HepG2 (cell line): ENCODE data around the gene XPNPEP3. TPM values are rescaled to one million over a fixed set of nuclear protein-coding genes. Genes with fewer than 3 reads are reported as not detected.

Source experiments
- AGO1 ChIP-seq: fragments of 200-400 bp; formaldehyde crosslinking; IDR thresholded peaks from 2 replicates; pipeline ENCODE4 v1.6.1; 2017; ENCODE audit warnings: mild to moderate bottlenecking, low read depth, low read length, moderate library complexity; ENCODE audit not compliant: poor library complexity, severe bottlenecking
- BRD4 ChIP-seq: sonication (generic); formaldehyde crosslinking; IDR thresholded peaks from 2 replicates; pipeline ENCODE4 v1.4.0; 2020; ENCODE audit warnings: missing genetic modification reagents
- CBFB ChIP-seq: sonication (generic); formaldehyde crosslinking; IDR thresholded peaks from 2 replicates; pipeline ENCODE4 v1.4.0; 2020; ENCODE audit warnings: missing genetic modification reagents
- DR1 ChIP-seq: sonication (generic); formaldehyde crosslinking; IDR thresholded peaks from 2 replicates; pipeline ENCODE4 v1.8.0; 2021; ENCODE audit warnings: mild to moderate bottlenecking, missing genetic modification reagents, inconsistent platforms
- FOXP1 ChIP-seq, 2 experiments: fragments of 450-650 bp in 1 of 2; IDR thresholded peaks; 2 replicates each; pipeline ENCODE4 v1.6.1; 2017 to 2018; ENCODE audit warnings: antibody characterized with exemption in 1 of 2
- GATAD2A ChIP-seq: IDR thresholded peaks from 2 replicates; pipeline ENCODE4 v1.6.1; 2016
- HOXA5 ChIP-seq: sonication (generic); formaldehyde crosslinking; IDR thresholded peaks from 2 replicates; pipeline ENCODE4 v1.4.0; 2020; ENCODE audit warnings: missing genetic modification reagents
- JUNB ChIP-seq: sonication (generic); formaldehyde crosslinking; IDR thresholded peaks from 2 replicates; pipeline ENCODE4 v1.8.0; 2022; ENCODE audit warnings: missing genetic modification reagents, mild to moderate bottlenecking, borderline replicate concordance
- KAT7 ChIP-seq: IDR thresholded peaks from 2 replicates; pipeline ENCODE4 v1.6.1; 2018; ENCODE audit warnings: borderline replicate concordance, missing compliant biosample characterization
- NONO ChIP-seq, 2 experiments: fragments of 450-650 bp in 1 of 2; sonication (generic) in 1 of 2; formaldehyde crosslinking in 1 of 2; IDR thresholded peaks in 1 of 2; conservative IDR thresholded peaks in 1 of 2; 2 replicates each; pipeline versions ENCODE4 v1.6.1 to v1.8.0; 2017 to 2022; ENCODE audit warnings: mild to moderate bottlenecking in 1 of 2, missing genetic modification reagents in 1 of 2, moderate library complexity in 1 of 2
- PCBP1 ChIP-seq: fragments of 200-400 bp; formaldehyde crosslinking; IDR thresholded peaks from 2 replicates; pipeline ENCODE4 v1.6.1; 2017; ENCODE audit warnings: mild to moderate bottlenecking, low read depth, low read length, borderline replicate concordance
- ZNF274 ChIP-seq: sonication (generic); formaldehyde crosslinking; IDR thresholded peaks from 2 replicates; pipeline ENCODE4 v1.5.1; 2020; ENCODE audit warnings: mild to moderate bottlenecking, missing genetic modification reagents
- ZNF382 ChIP-seq: sonication (generic); formaldehyde crosslinking; IDR thresholded peaks from 2 replicates; pipeline ENCODE4 v1.5.0; 2020; ENCODE audit warnings: missing genetic modification reagents, mild to moderate bottlenecking, borderline replicate concordance
- ZNF460 ChIP-seq: sonication (generic); formaldehyde crosslinking; IDR thresholded peaks from 2 replicates; pipeline ENCODE4 v1.5.1; 2020; ENCODE audit warnings: missing genetic modification reagents, mild to moderate bottlenecking, borderline replicate concordance
- ZNF772 ChIP-seq: sonication (generic); formaldehyde crosslinking; IDR thresholded peaks from 2 replicates; pipeline ENCODE4 v1.5.0; 2020; ENCODE audit warnings: mild to moderate bottlenecking, missing genetic modification reagents
- ZNF790 ChIP-seq: sonication (generic); formaldehyde crosslinking; IDR thresholded peaks from 2 replicates; pipeline ENCODE4 v1.8.0; 2022; ENCODE audit warnings: missing genetic modification reagents, mild to moderate bottlenecking, borderline replicate concordance
- ZSCAN21 ChIP-seq: sonication (generic); formaldehyde crosslinking; IDR thresholded peaks from 2 replicates; pipeline ENCODE4 v1.8.0; 2022; ENCODE audit warnings: mild to moderate bottlenecking, missing genetic modification reagents, moderate library complexity, borderline replicate concordance
- polyA plus RNA-seq, 8 experiments: library from polyadenylated mRNA; depleted of rRNA in 3 of 8; stranded (reverse) in 7 of 8; unstranded in 1 of 8; fragments of >200 nt; fragmentation: Illumina TruSeq in 4 of 8; extraction: Trizol in 4 of 8; gene quantifications; 2 replicates each; pipeline versions ENCODE4 v1.2.1 to v1.2.3, GENCODE V29; 2011 to 2016; ENCODE audit warnings: low read depth in 4 of 8, missing spikeins in 1 of 8, mixed read lengths in 1 of 8; ENCODE audit not compliant: insufficient read depth in 1 of 8
- total RNA-seq, 5 experiments: library from RNA; depleted of rRNA; stranded (reverse); fragments of >200 nt; fragmentation: Illumina TruSeq; extraction: Trizol; gene quantifications; 2 replicates each; pipeline ENCODE4 v1.2.3, GENCODE V29; 2016; ENCODE audit warnings: low read depth in 1 of 5
- TF ChIP-seq, protein P1 (sequence below): sonication (generic); formaldehyde crosslinking; IDR thresholded peaks from one replicate; pipeline ENCODE4 v1.5.1; 2020; ENCODE audit warnings: mild to moderate bottlenecking, missing genetic modification reagents; ENCODE audit errors: not compliant biosample characterization

The XPNPEP3 gene
- total and polyA plus RNA-seq, 2 of the 13 experiments (the other 11 are each of a cell fraction or from before 2014, with no cell fraction given), result 10.3 to 14.0 TPM

DNA sequence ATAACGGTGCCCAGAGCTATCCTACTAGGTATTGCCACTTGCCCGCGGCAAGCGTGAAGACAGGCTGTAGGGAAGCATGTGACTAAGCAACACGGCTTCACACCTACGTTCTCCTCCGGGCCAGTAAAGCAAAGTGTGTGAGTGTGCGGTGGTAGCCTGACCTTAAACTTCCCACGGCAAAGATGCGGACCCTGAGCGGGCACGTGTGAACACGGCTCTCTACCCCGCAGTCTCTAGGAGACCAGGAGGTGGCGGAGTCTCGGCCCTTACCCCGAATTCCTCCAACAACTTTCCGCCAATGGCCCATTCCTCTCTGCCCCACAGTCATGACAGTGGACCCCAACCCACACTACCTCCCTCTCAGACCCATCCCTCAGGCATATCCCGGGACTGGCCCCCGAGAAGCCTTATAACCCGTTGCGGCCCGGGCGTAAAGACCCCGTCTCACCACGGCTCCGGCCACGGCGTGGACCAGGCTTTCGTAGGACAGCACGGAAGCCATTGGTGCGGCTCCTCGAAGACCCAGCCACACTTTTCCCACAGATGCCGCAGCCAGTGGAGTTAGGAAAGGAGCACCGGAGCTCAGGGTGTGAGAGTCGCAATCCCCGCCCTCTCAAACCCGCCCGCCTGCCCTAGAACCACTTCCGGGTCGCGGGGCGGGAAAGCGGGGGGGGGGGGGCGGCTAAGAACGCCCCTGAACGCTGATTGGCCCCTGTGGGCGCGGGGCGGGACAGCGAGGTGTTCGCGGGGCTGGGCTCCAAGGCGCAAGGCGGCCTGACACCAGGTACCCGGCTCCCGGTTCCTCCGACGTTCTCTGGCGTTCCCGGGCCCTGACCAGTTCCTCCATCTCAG, 38.0 kb upstream of the XPNPEP3 start, which contains the start of gene SLC25A17 (continued):
- TF ChIP-seq, protein P1, sequence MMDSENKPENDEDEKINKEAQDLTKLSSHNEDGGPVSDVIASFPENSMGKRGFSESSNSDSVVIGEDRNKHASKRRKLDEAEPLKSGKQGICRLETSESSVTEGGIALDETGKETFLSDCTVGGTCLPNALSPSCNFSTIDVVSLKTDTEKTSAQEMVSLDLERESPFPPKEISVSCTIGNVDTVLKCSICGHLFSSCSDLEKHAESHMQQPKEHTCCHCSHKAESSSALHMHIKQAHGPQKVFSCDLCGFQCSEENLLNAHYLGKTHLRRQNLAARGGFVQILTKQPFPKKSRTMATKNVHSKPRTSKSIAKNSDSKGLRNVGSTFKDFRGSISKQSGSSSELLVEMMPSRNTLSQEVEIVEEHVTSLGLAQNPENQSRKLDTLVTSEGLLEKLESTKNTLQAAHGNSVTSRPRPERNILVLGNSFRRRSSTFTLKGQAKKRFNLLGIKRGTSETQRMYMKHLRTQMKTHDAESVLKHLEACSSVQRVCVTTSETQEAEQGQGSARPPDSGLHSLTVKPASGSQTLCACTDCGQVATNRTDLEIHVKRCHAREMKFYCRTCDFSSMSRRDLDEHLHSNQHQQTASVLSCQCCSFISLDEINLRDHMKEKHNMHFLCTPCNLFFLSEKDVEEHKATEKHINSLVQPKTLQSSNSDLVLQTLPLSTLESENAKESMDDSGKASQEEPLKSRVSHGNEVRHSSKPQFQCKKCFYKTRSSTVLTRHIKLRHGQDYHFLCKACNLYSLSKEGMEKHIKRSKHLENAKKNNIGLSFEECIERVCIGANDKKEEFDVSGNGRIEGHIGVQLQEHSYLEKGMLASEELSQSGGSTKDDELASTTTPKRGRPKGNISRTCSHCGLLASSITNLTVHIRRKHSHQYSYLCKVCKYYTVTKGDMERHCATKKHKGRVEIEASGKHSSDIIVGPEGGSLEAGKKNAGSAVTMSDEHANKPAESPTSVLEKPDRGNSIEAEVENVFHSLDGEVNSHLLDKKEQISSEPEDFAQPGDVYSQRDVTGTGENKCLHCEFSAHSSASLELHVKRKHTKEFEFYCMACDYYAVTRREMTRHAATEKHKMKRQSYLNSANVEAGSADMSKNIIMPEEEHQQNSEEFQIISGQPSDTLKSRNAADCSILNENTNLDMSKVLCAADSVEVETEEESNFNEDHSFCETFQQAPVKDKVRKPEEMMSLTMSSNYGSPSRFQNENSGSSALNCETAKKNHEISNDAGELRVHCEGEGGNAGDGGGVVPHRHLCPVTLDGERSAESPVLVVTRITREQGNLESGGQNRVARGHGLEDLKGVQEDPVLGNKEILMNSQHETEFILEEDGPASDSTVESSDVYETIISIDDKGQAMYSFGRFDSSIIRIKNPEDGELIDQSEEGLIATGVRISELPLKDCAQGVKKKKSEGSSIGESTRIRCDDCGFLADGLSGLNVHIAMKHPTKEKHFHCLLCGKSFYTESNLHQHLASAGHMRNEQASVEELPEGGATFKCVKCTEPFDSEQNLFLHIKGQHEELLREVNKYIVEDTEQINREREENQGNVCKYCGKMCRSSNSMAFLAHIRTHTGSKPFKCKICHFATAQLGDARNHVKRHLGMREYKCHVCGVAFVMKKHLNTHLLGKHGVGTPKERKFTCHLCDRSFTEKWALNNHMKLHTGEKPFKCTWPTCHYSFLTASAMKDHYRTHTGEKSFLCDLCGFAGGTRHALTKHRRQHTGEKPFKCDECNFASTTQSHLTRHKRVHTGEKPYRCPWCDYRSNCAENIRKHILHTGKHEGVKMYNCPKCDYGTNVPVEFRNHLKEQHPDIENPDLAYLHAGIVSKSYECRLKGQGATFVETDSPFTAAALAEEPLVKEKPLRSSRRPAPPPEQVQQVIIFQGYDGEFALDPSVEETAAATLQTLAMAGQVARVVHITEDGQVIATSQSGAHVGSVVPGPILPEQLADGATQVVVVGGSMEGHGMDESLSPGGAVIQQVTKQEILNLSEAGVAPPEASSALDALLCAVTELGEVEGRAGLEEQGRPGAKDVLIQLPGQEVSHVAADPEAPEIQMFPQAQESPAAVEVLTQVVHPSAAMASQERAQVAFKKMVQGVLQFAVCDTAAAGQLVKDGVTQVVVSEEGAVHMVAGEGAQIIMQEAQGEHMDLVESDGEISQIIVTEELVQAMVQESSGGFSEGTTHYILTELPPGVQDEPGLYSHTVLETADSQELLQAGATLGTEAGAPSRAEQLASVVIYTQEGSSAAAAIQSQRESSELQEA (CRISPR knock-in tag), result peak; percentile 47
- TF ChIP-seq GATAD2A, result 0 out of 2 replicates have a peak, but pooled peaks have one; percentile 31
- peak; percentile 68; the same call in 1 of the 2 replicates for TF ChIP-seq ZNF274 (CRISPR knock-in tag)
- peak; percentile 46; the same call in 1 of the 2 replicates for TF ChIP-seq KAT7 (CRISPR knock-in tag)
- peak; percentile 23; the same call in 1 of the 2 replicates for TF ChIP-seq ZNF772 (CRISPR knock-in tag)
- 0 out of 2 replicates have a peak, but pooled peaks have one; percentile 42 for TF ChIP-seq ZSCAN21 (CRISPR knock-in tag)
- peak; percentile 56; the same call in 1 of the 2 replicates for TF ChIP-seq PCBP1
- TF ChIP-seq JUNB (CRISPR knock-in tag), result 0 out of 2 replicates have a peak, but pooled peaks have one; percentile 42
- 0 out of 2 replicates have a peak, but pooled peaks have one; percentile 37 for TF ChIP-seq HOXA5 (CRISPR knock-in tag)
- TF ChIP-seq NONO (IDR thresholded peaks at IDR 0.05), result no peak
- peak; percentile 80 for TF ChIP-seq NONO (CRISPR knock-in tag; conservative IDR thresholded peaks at IDR 0.05)
- TF ChIP-seq ZNF382 (CRISPR knock-in tag), result no peak
- no peak for TF ChIP-seq FOXP1 (IDR thresholded peaks at IDR 0.05)
- TF ChIP-seq FOXP1 (CRISPR knock-in tag; IDR thresholded peaks at IDR 0.05), result no peak
- TF ChIP-seq AGO1, result peak; percentile 23
- peak; percentile 9; the same call in 1 of the 2 replicates for TF ChIP-seq ZNF460 (CRISPR knock-in tag)
- TF ChIP-seq BRD4, result no peak
- TF ChIP-seq DR1 (CRISPR knock-in tag), result 0 out of 2 replicates have a peak, but pooled peaks have one; percentile 45
- TF ChIP-seq ZNF790 (CRISPR knock-in tag), result peak; percentile 65; the same call in 1 of the 2 replicates
- no peak for TF ChIP-seq CBFB (CRISPR knock-in tag)
